Gastroesophageal sphincter (tissue), 4 donors: Measurements from ENCODE around the gene POGLUT2. TPM values are rescaled to one million over a fixed set of nuclear protein-coding genes. Genes with fewer than 3 reads are reported as not detected.

Experiments used
- ATAC-seq: fragments of 150-250 bp; one replicate; pipeline ENCODE4 v1.9.1; 2016; ENCODE audit warnings: mild to moderate bottlenecking, moderate library complexity
- H3K27ac ChIP-seq, 4 donors: fragments of 200-600 bp; sonication (generic) in 3 of 4; 1 replicate in 3 of 4; 2 replicates in 1 of 4; pipeline ENCODE4 v1.5.1; 2016 to 2019
- H3K27me3 ChIP-seq: fragments of 200-600 bp; sonication (generic); one replicate; pipeline ENCODE4 v1.5.1; 2019
- H3K36me3 ChIP-seq, 2 donors: fragments of 200-600 bp; sonication (generic); one replicate each; pipeline ENCODE4 v1.5.1; 2019; ENCODE audit warnings: control low read depth in 1 of 2
- H3K4me1 ChIP-seq, 3 donors: fragments of 200-600 bp; sonication (generic); 1 replicate in 2 of 3; 2 replicates in 1 of 3; pipeline ENCODE4 v1.5.1; 2016 to 2019; ENCODE audit warnings: control low read depth in 2 of 3
- H3K4me3 ChIP-seq, 2 donors: fragments of 200-600 bp; sonication (generic); one replicate each; pipeline ENCODE4 v1.5.1; 2019; ENCODE audit warnings: mild to moderate bottlenecking in 1 of 2, moderate library complexity in 1 of 2
- H3K9me3 ChIP-seq, 3 donors: fragments of 200-600 bp; sonication (generic); one replicate each; pipeline ENCODE4 v1.5.1; 2017 to 2019; ENCODE audit warnings: control low read depth in 2 of 3
- CTCF ChIP-seq, 4 experiments: fragments of 200-600 bp in 2 of 4; fragments of 450-650 bp in 2 of 4; sonication (generic) in 1 of 4; IDR thresholded peaks; one replicate each; pipeline ENCODE4 v1.5.1; 2017 to 2019; ENCODE audit warnings: antibody characterized with exemption in 4 of 4, mild to moderate bottlenecking in 2 of 4, moderate library complexity in 2 of 4
- EP300 ChIP-seq: sonication (generic); formaldehyde crosslinking; IDR thresholded peaks from one replicate; pipeline ENCODE4 v1.6.1; 2017; ENCODE audit warnings: antibody characterized with exemption, mild to moderate bottlenecking
- POLR2A ChIP-seq, 2 donors: fragments of 450-650 bp; IDR thresholded peaks; one replicate each; pipeline ENCODE4 v1.6.1; 2017; ENCODE audit warnings: antibody characterized with exemption in 2 of 2, mild to moderate bottlenecking in 2 of 2, moderate library complexity in 1 of 2
- POLR2AphosphoS5 ChIP-seq: sonication (generic); formaldehyde crosslinking; IDR thresholded peaks from one replicate; pipeline ENCODE4 v1.6.1; 2017; ENCODE audit warnings: antibody characterized with exemption
- WGBS, 2 donors: methylation state at CpG; one replicate each; pipeline ENCODE4 v1.1.5; 2018; ENCODE audit warnings: low coverage in 1 of 2; 5-methylcytosine and 5-hydroxymethylcytosine counted together
- total RNA-seq, 4 donors: library from RNA; depleted of rRNA; stranded (reverse); fragments of >200 nt; gene quantifications; one replicate each; pipeline ENCODE4 v1.1.0, GENCODE V29; 2016

POGLUT2 gene
- total RNA-seq, 4 donors from 2014 or later = 3.5 to 17.9 (median 6.9) TPM

GRCh38 chr13:102830646-102831045 lies 31.9 kb upstream of the POGLUT2 start:
- no peaks in the 10 kb centered on the region for H3K9me3 ChIP-seq
- no peak overlapping the region for H3K4me3 ChIP-seq
- peaks cover 0 to 3% (median 0%) of the 10 kb centered on the region in 3 donors for H3K4me1 ChIP-seq
- H3K27me3 ChIP-seq = no peaks in the 10 kb centered on the region
- TF ChIP-seq POLR2AphosphoS5 (no peak), CTCF (IDR thresholded peaks at IDR 0.05) (no peak), EP300 (no peak), POLR2A (IDR thresholded peaks at IDR 0.05) (no peak)
- WGBS, 2 donors = 32 to 54% methylated on average over 4 of the region's 4 CpGs
- no peak for ATAC-seq
- no peak overlapping the region for H3K27ac ChIP-seq
- peaks cover 0 to 90% of the 10 kb centered on the region in 2 donors for H3K36me3 ChIP-seq

GRCh38 chr13:102825921-102826706 lies 27.3 kb upstream of the POGLUT2 start:
- H3K36me3 ChIP-seq = peaks cover 0 to 92% of the 10 kb centered on the region in 2 donors

GRCh38 chr13:102825400-102825799 lies 26.6 kb upstream of the POGLUT2 start:
- Histone ChIP-seq H3K36me3 (peaks cover 0 to 92% of the 10 kb centered on the region in 2 donors), H3K4me3 (no peak overlapping the region), H3K9me3 (no peaks in the 10 kb centered on the region), H3K27me3 (no peaks in the 10 kb centered on the region), H3K27ac (no peak overlapping the region), H3K4me1 (no peaks in the 10 kb centered on the region)
- TF ChIP-seq POLR2AphosphoS5 = no peak
- TF ChIP-seq CTCF (IDR thresholded peaks at IDR 0.05) = no peak
- TF ChIP-seq POLR2A (IDR thresholded peaks at IDR 0.05) = no peak
- TF ChIP-seq EP300 = no peak
- WGBS, 2 donors = 89 to 94% methylated on average over 3 to 4 of the region's 4 CpGs
- no peak for ATAC-seq

More at GRCh38 chr13:102825921-102826706, 27.3 kb upstream of the POGLUT2 start:
- peaks cover 0 to 3% (median 0%) of the 10 kb centered on the region in 3 donors for H3K4me1 ChIP-seq
- no peak overlapping the region for H3K27ac ChIP-seq
- no peaks in the 10 kb centered on the region for H3K9me3 ChIP-seq
- H3K4me3 ChIP-seq = no peak overlapping the region
- H3K27me3 ChIP-seq = no peaks in the 10 kb centered on the region
- 63 to 80% methylated on average over 7 to 8 of the region's 8 CpGs for WGBS, 2 donors
- no peak for ATAC-seq
- TF ChIP-seq CTCF (IDR thresholded peaks at IDR 0.05) = no peak

- no peak for ATAC-seq
- Histone ChIP-seq H3K36me3 (peaks cover 0 to 54% of the 10 kb centered on the region in 2 donors), H3K27ac (no peak overlapping the region), H3K4me3 (no peak overlapping the region), H3K4me1 (peaks cover 0 to 2% (median 0%) of the 10 kb centered on the region in 3 donors), H3K9me3 (no peaks in the 10 kb centered on the region), H3K27me3 (no peaks in the 10 kb centered on the region)
- no peak for TF ChIP-seq EP300
- no peak for TF ChIP-seq POLR2A (IDR thresholded peaks at IDR 0.05)
- TF ChIP-seq POLR2AphosphoS5 = no peak
- no peak for TF ChIP-seq CTCF (IDR thresholded peaks at IDR 0.05)
Measured at GRCh38 chr13:102817907-102818306, 19.1 kb upstream of the POGLUT2 start.

DNA sequence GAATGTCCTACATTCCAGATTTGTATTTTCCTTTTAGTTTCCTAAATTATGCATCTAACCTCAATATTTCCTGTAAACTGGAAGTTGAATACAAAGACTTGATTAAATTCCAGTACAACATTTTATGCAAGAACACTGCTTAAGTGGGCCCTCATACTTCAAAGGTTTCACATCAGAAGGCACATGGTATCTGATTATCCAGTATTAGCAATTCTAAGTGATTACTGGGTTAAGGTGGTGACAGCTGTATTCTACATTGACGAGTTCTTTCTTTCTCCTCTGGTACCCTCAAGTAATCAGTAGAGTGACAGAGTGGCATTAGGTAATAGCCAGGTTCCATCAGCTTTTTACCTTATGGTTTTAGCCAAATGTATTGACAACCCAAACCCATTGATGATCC lies 18.5 kb upstream of the POGLUT2 start:
- 67 to 100% methylated on average over 1 of the region's 1 CpG for WGBS, 2 donors
- peaks cover 0 to 7% (median 0%) of the 10 kb centered on the region in 3 donors for H3K4me1 ChIP-seq
- ATAC-seq = no peak
- no peak for TF ChIP-seq POLR2A (IDR thresholded peaks at IDR 0.05)
- TF ChIP-seq CTCF (IDR thresholded peaks at IDR 0.05) = no peak
- no peak for TF ChIP-seq POLR2AphosphoS5
- no peak for TF ChIP-seq EP300
- H3K36me3 ChIP-seq = peaks cover 0 to 47% of the 10 kb centered on the region in 2 donors
- no peak overlapping the region for H3K27ac ChIP-seq
- no peaks in the 10 kb centered on the region for H3K9me3 ChIP-seq
- H3K27me3 ChIP-seq = no peaks in the 10 kb centered on the region
- H3K4me3 ChIP-seq = no peak overlapping the region
